CD4-positive, alpha-beta T cell treated with Interleukin-17A for 4 hours (primary cell): ENCODE measurements around the gene BCO2.

Source experiments
- DNase-seq: peaks from one replicate; pipeline ENCODE4 v3.0.0-alpha.2; 2020; ENCODE audit warnings: mixed read lengths

The BCO2 gene

DNA sequence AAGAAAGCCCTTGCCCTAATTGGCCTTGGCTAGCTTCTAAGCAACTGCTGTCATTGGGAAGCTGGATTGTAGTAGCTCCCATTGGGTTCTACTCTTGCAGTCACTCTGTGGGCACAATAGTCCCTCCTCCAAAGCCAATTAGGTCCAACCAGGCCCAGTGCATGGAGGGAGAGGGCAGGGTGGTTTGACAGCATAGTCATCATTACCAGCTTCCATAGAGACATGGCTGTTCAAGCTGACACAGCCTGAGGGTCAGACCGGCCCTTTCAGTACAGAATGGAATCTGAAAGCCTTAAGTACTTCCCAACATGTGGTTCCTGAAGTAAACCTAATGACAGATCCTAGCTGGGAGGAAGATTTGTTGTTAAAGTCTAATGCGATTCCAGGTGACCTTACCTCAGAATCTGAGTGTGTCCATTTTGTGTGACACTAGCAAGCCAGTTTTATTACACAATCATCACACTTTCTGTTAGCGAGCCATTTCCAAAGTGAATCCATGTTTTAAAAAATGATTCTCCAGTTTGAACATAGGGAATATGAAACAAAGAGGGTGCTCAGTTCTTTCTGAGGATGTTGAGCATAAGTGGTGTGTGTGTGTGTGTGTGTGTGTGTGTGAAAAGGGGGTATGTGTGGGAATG is 78.4 kb downstream of the BCO2 start:
- no peak for DNase-seq

DNA sequence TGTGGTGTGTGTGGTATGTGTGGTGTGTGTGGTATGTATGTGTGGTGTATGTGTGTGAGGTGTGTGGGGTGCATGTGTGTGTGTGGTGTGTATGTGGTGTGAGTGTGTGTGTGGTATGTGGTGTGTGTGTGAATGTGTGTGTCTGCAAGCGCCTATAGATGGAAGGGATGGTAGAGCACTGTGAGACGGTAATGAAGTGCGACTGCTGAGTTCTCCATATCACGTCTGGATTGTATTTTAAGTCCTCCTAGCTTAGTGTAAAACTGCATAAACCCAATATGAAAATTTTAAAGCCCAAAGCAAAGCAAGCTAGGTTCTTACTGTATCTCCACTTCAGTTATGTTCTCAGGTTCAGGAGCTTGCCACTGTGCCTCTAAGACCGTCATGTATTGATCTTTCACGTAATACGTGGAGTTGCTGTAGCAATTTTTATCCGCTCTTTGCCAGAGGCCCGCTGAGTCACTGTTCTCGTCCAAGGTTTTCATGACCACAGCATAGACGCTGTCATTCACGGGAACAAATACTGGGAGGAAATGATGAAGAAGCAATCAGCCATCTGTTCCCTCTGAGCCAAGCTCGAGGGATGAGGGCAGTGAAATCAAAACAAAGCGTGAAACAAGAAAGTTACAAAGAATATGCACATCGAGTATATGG is 79.9 kb downstream of the BCO2 start:
- DNase-seq: no peak

DNA sequence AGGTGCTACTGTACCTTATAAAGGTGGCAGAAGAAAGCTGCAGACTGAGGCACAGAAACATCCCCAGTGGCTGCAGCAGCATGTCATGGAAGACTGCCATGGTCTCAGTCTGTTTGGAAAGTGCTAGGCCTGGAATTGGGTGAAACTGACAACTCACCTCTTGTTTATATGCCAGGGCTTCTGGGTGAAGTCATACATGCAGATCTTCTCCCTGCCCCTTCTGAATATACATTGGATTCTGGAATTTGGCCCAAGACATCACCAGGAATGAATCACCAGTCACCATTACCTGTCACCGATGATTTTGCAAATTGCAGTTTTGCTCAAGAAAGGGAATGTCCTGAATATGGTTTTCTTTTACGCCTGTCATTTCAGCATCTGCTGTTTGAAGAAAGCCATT is 85.2 kb downstream of the BCO2 start, which contains the start of gene PLET1:
TSS of gene PLET1 (minus strand) at position 371 of the 400 bp plus-strand sequence. CDS start at position 100, 271 bp downstream.
- no peak for DNase-seq

DNA sequence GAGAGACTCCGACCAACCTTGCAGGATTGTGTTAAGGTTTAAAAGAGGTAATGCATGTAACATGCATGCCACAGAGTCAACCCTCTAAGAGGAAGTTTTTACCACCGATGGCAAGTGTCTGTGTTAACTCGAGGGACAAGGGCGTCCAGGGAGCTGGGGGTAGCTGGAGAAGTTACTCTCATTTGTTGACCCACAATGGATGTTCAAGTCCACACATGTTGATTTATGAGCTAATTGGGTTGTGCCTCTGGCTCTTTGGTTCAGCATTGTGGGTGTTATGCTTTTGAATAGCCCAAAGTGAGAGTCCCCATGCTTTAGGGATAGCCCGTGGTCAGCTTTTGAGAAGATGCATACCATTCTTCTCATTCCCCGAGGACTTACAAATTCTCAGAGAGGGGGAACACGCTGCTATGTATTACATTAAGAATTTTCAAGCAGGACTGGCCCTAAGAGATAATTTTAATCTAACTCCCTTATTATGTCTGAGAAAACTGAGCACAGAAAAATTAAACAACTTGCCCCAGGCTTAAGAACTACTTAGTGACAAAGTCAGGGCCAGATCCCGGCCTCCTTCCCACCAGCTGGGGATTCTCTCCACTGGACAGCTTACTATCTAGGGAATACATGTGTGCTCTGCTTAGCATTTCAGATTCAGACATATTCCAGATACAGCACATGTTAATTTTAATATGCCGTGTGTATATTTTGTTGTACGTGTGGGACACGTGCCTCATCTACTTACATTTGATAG is 90.5 kb downstream of the BCO2 start:
- no peak for DNase-seq

DNA sequence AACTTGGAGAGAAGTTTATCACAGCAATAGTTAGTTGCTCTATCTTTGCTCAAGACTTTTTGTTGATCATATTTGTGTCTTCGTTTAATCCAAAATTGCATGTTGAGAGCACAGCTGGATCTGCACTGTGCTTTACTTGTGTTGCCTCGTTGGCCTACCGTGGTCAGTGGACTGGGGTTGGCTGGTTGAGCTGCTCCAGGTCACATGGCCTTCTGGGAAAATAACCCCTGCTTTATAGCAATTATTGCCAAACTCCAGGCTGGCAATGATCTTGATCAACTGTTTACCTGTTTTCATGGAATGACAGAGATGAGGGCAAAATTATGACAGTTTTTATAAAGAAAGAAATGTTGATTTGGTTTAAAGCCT is 91.1 kb downstream of the BCO2 start:
- no peak for DNase-seq

DNA sequence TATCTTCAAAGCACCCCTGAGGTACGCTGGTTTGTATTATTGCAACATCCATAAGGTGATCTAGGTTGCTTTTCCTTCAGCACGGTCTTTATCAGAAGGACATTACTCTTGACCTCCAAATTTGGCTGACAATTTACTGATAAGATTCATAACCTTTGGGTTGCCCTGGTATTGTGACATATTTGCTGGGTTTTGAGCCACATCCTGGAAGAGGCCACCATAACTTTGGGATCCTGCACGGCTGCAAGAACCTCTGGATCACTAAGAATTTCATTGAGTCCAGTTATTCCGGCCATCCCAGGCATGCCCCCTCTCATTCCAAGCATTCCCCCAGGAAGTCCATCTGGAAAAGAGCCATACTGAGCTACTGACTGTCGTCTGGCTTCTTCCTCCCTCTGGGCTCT is 91.9 kb downstream of the BCO2 start:
- no peak for DNase-seq

DNA sequence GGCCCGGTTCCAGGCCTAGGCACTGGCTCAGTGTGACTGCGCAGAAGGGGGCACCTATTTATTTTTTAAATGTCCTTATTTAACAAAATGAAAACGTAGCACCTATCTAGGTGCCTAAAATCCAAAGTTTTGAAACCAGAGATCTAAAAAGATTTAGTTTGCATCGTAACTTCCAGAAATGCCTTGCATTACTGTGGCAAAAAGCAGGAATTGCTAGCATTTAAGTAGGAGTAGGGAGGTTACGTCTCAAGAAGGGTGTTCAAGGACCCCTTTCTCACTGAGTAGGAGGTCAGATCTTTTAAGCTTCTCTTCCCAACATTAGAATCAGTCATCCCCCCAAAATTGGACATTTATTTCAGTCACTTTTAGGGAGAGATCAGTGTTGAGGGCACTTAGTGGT is 93.1 kb downstream of the BCO2 start:
- DNase-seq: no peak
